HG03354 (cell line): Measurements from ENCODE around the gene PPP2R5B.

Experiments used
- ATAC-seq: cut with Tn5 transposase; IDR thresholded peaks from one replicate; pipeline ENCODE4 v1.9.1; 2021; ENCODE audit warnings: mild to moderate bottlenecking; ENCODE audit not compliant: unreplicated experiment, poor library complexity, severe bottlenecking

PPP2R5B gene

GRCh38 chr11:64905516-64906313 is 18.8 kb upstream of the PPP2R5B start:
- no peak for ATAC-seq

DNA sequence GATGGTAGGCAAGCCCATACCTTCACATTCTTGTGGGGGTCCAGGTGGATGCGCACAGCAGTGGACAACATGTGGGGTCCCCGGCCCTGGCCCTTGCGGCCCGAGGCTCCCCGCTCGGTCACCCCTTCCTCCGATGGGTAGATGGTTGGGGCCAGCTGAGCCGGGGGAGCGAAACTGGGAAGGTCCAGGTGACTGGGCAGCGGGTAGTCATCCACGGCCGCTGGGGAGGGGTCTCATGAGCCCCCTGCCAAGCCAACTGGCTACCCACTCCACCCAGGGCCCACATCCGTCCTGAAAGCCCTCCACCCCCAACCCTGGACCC is 18.2 kb upstream of the PPP2R5B start:
- no peak for ATAC-seq

DNA sequence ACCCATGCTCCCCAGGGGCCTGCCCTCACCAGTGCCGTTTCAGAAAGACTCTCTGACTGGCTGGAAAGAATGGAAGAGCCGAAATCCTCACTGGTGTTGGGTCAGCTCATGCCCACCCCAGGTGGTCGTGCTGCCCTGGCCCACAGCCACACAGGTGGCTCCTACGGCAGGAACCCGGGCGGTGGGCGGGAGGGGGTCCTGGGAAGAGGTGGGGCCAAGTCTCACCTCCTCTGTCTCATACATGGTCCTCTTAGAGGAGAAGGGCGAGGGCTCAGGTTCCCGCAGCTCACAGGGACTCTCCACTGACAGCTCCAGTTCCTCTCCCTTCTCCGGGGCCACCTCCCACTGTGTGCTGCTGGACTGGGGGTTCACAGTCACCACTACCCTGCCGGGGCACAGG is 15.7 kb upstream of the PPP2R5B start:
- no peak for ATAC-seq

- ATAC-seq: no peak
These were observed 14.7 kb upstream of the PPP2R5B start for GRCh38 chr11:64909653-64910343.

- ATAC-seq: no peak
These were observed 13.9 kb upstream of the PPP2R5B start for GRCh38 chr11:64910451-64911093.

GRCh38 chr11:64911142-64911541 is 13.3 kb upstream of the PPP2R5B start:
- no peak for ATAC-seq

GRCh38 chr11:64911689-64912088 is 12.8 kb upstream of the PPP2R5B start:
- no peak for ATAC-seq

GRCh38 chr11:64913171-64913727 is 11.2 kb upstream of the PPP2R5B start:
- no peak for ATAC-seq

DNA sequence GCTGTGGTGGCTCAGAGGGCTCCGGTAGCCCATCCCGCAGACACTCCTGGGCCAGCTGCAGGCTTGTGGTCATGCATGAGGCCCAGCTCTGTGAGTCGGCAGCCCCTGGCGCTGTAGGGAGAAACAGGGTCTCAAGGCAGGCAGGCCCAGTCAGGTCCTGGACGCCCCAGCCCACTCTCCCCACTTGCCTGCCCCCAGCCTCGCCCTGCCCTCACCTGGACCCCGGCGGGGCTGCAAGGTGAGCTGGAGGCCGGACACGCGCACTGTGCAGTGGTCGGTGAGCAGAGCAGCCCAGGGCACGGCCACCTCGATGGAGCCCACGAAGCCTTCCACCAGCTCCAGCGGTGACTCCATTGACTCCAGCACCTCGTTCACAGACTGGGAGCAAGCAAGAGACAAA is 10.4 kb upstream of the PPP2R5B start:
- ATAC-seq: no peak

GRCh38 chr11:64915376-64915887 is 9.1 kb upstream of the PPP2R5B start:
- no peak for ATAC-seq

GRCh38 chr11:64916040-64916774 is 8.3 kb upstream of the PPP2R5B start:
- peak; percentile 23 for ATAC-seq

DNA sequence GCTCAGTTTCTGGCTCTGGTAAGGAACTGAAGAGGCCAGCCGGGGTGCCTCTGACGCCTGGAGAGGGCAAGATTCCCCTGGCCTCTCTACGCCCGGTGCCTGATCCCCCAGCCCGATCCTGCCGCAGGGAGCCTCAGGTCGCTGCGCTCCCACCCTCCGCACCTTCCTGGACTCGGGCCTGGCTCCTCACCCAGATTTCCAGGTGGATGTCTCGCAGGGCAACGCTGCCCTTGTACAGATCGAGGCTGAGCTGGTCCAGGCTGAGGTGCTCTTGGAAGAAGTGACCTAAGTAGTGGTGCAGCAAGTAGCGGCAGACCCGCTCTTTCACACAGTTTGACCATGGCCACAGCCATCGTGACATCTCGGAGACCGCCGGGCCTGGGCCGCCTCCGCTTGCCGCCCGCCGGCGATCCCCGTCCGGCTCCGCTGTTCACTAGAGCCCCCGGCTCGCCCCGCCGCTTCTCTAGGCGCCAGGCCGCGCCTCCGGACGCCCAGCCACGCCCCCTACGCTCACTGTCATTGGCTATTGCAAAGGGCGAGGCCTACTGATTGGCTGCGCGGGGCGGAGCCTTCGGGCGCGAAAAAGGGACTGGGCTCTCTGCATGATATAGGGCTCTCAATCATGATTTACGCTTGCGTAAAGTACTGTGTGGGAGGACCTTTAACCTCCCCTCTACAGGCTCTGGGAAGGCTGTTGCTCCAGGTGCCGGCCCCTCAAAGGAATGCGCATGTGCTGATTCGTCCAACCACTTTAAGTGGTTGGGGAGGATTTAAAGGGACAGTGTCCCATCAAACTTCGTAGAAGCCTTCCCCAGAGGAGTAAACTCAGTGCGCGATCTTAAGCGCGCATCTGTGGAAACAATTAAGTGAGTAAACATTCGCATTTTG is 7.5 kb upstream of the PPP2R5B start, which contains the start of gene ATG2A:
ATG2A (minus strand) TSS at position 435 of the 888 bp plus-strand sequence; CDS start at position 361, 74 bp downstream.
- ATAC-seq: peak; percentile 96

GRCh38 chr11:64917663-64917995 is 6.9 kb upstream of the PPP2R5B start:
- ATAC-seq: no peak

- ATAC-seq: no peak
These were observed 6.5 kb upstream of the PPP2R5B start for GRCh38 chr11:64918017-64918416.

GRCh38 chr11:64919627-64920026 is 4.9 kb upstream of the PPP2R5B start:
- ATAC-seq: no peak

DNA sequence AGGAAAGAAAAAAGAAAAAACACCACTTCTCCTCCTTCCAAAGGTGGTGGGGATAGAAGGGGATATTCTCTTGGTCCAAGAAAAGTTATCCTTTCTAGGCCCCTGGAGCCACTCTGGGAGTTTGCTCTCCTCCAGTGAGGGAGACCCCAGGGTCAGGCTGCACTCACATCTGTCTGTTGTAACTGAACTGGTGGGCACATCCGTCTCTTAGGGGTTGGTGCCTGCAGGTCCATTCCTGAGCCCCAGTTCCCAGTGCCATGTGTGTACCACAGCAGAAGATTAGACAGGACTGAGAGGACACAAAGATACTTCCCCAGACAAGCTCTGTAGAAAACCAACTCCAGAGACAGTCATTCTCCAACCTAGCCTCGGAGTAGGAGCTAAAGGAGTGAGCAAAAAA is 4.4 kb upstream of the PPP2R5B start:
- no peak for ATAC-seq

DNA sequence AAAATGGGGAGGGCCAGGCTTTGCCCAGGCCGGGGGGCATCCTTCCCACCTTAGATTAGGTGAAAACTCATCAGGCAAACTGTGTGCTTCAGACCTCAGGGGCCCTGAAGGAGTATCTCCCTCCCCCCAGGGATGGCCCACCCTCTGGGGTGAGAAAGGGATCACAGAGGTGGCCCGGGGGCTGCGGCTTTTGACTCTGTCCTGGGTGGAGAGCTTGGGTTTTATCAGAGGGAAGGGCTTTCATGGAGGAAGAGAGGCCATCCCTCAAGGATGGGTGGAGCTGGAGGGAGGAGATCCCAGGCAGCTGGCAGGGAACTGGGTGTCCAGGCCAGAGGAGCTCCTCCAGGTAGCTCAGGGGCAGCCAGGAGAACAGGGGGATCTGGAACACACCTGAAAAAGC is 3.1 kb upstream of the PPP2R5B start:
- ATAC-seq: no peak

DNA sequence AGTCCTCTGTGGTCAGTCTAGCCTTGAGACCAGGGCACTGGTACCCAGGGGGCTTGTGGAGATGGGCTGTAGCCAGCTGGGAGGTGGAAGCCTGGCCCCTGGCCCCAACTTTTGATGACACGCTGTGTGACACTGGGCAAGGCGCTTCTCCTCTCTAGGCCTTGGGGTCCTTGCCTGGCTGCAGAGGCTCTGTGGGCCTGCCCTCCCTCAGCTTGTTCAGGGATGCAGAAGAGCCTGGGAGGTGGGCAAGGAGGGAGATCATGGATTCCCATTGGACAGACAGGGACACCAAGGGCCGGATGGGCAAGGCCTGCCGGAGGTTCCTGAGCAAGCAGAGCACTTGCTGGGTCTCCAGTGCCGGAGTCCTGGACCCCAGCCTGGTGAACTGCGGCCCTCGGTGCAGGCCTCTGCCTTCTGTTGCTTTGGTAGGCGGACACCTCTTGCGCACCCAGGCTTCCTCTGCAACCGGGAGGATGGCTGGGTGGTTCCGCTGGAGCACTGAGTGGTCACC is 1.3 kb upstream of the PPP2R5B start:
- no peak for ATAC-seq

DNA sequence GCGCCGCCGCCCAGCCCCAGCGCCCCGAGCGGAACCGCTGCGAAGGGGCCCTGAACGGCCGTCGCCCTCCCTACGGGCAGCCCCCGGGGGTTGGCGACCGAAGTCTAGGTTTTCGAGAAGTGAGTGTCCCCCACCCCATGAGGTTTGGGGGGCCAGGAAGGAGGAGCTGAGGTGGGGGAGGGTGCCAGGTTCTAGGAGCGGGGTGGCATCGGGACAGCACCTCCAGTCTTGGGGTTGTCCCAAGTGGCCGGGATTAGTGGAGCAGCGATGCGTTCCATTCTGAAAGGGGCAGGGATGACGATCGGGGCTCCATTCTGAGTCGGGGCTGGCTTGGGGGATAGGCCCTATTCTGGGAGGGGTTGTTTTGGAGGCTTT is 408 bp downstream of the PPP2R5B start:
- ATAC-seq: no peak
